HepG2 (cell line): ENCODE data around the gene CTU2. TPM values are rescaled to one million over a fixed set of nuclear protein-coding genes. Genes with fewer than 3 reads are reported as not detected.

Source experiments
- BRD4 ChIP-seq: sonication (generic); formaldehyde crosslinking; IDR thresholded peaks from 2 replicates; pipeline ENCODE4 v1.4.0; 2020; ENCODE audit warnings: missing genetic modification reagents
- CREB3 ChIP-seq: sonication (generic); formaldehyde crosslinking; IDR thresholded peaks from 2 replicates; pipeline ENCODE4 v1.5.0; 2020; ENCODE audit warnings: missing genetic modification reagents
- CSRNP1 ChIP-seq: sonication (generic); formaldehyde crosslinking; IDR thresholded peaks from 2 replicates; pipeline ENCODE4 v1.8.1; 2023; ENCODE audit warnings: mild to moderate bottlenecking, missing genetic modification reagents
- ELF4 ChIP-seq: sonication (generic); formaldehyde crosslinking; IDR thresholded peaks from 2 replicates; pipeline ENCODE4 v1.5.0; 2020; ENCODE audit warnings: missing genetic modification reagents, mild to moderate bottlenecking, moderate library complexity, borderline replicate concordance
- FOXK1 ChIP-seq: sonication (generic); formaldehyde crosslinking; IDR thresholded peaks from 2 replicates; pipeline ENCODE4 v1.4.0; 2020; ENCODE audit warnings: low read depth, missing genetic modification reagents, borderline replicate concordance
- HMG20B ChIP-seq: conservative IDR thresholded peaks from 2 replicates; pipeline ENCODE4 v1.6.1; 2016; ENCODE audit warnings: missing genetic modification reagents, missing compliant biosample characterization
- NCOA2 ChIP-seq: sonication (generic); formaldehyde crosslinking; IDR thresholded peaks from 2 replicates; pipeline ENCODE4 v1.8.0; 2022; ENCODE audit warnings: inconsistent platforms
- NFRKB ChIP-seq: fragments of 450-650 bp; IDR thresholded peaks from 2 replicates; pipeline ENCODE4 v1.6.1; 2017
- REXO4 ChIP-seq: sonication (generic); formaldehyde crosslinking; IDR thresholded peaks from 2 replicates; pipeline ENCODE4 v1.8.0; 2022; ENCODE audit warnings: missing genetic modification reagents, mild to moderate bottlenecking, borderline replicate concordance
- SPEN ChIP-seq: sonication (generic); formaldehyde crosslinking; IDR thresholded peaks from 2 replicates; pipeline ENCODE4 v1.5.1; 2020; ENCODE audit warnings: low read depth, mild to moderate bottlenecking, missing genetic modification reagents
- TSC22D2 ChIP-seq: sonication (generic); formaldehyde crosslinking; IDR thresholded peaks from 2 replicates; pipeline ENCODE4 v1.5.1; 2020; ENCODE audit warnings: missing genetic modification reagents, mild to moderate bottlenecking, borderline replicate concordance
- ZNF276 ChIP-seq: sonication (generic); formaldehyde crosslinking; IDR thresholded peaks from 2 replicates; pipeline ENCODE4 v1.4.0; 2020; ENCODE audit warnings: mild to moderate bottlenecking, low read depth, missing genetic modification reagents
- ZNF407 ChIP-seq: sonication (generic); formaldehyde crosslinking; IDR thresholded peaks from one replicate; pipeline ENCODE4 v1.5.1; 2020; ENCODE audit warnings: mild to moderate bottlenecking, missing genetic modification reagents; ENCODE audit errors: not compliant biosample characterization
- ZNF484 ChIP-seq: sonication (generic); formaldehyde crosslinking; IDR thresholded peaks from 2 replicates; pipeline ENCODE4 v1.5.1; 2020; ENCODE audit warnings: mild to moderate bottlenecking, low read depth, missing genetic modification reagents, borderline replicate concordance
- ZNF672 ChIP-seq: sonication (generic); formaldehyde crosslinking; IDR thresholded peaks from 2 replicates; pipeline ENCODE4 v1.8.1; 2022; ENCODE audit warnings: missing genetic modification reagents
- polyA plus RNA-seq, 8 experiments: library from polyadenylated mRNA; depleted of rRNA in 3 of 8; stranded (reverse) in 7 of 8; unstranded in 1 of 8; fragments of >200 nt; fragmentation: Illumina TruSeq in 4 of 8; extraction: Trizol in 4 of 8; gene quantifications; 2 replicates each; pipeline versions ENCODE4 v1.2.1 to v1.2.3, GENCODE V29; 2011 to 2016; ENCODE audit warnings: low read depth in 4 of 8, missing spikeins in 1 of 8, mixed read lengths in 1 of 8; ENCODE audit not compliant: insufficient read depth in 1 of 8
- total RNA-seq, 5 experiments: library from RNA; depleted of rRNA; stranded (reverse); fragments of >200 nt; fragmentation: Illumina TruSeq; extraction: Trizol; gene quantifications; 2 replicates each; pipeline ENCODE4 v1.2.3, GENCODE V29; 2016; ENCODE audit warnings: low read depth in 1 of 5

Gene CTU2
- total and polyA plus RNA-seq, 2 of the 13 experiments (the other 11 are each of a cell fraction or from before 2014, with no cell fraction given), result 13.3 to 21.9 TPM

- TF ChIP-seq SPEN (CRISPR knock-in tag) (peak; percentile 92), CREB3 (CRISPR knock-in tag) (peak; percentile 17; the same call in 1 of the 2 replicates), ZNF276 (CRISPR knock-in tag) (peak; percentile 41; the same call in 1 of the 2 replicates), REXO4 (CRISPR knock-in tag) (0 out of 2 replicates have a peak, but pooled peaks have one; percentile 23), FOXK1 (CRISPR knock-in tag) (peak; percentile 81), NCOA2 (CRISPR knock-in tag) (no peak; the same call in 1 of the 2 replicates), BRD4 (CRISPR knock-in tag) (peak; percentile 72; the same call in 1 of the 2 replicates), ZNF484 (CRISPR knock-in tag) (no peak; the same call in 1 of the 2 replicates), ZNF407 (CRISPR knock-in tag) (peak; percentile 54), NFRKB (no peak), ELF4 (CRISPR knock-in tag) (0 out of 2 replicates have a peak, but pooled peaks have one; percentile 64), CSRNP1 (peak; percentile 88), TSC22D2 (peak; percentile 96; the same call in 1 of the 2 replicates), ZNF672 (CRISPR knock-in tag) (peak; percentile 36; the same call in 1 of the 2 replicates), HMG20B (CRISPR knock-in tag) (0 out of 2 replicates have a peak, but pooled peaks have one; percentile 39)
Observed at GRCh38 chr16:88662843-88663606, 43.3 kb upstream of the CTU2 start, which contains the start of gene MVD (continued).
